SIG-M5 treated with dmso at 0.1 percent for 504 hours (cell line): Measurements from ENCODE around the gene NEIL1.
"Not testable (repeated sequence)": the region's sequence is repeated elsewhere in the genome, so short reads cannot be mapped to it uniquely, and the experiment has no call there.

Experiments used
- DNase-seq: peaks from one replicate; lab custom pipeline; 2025; ENCODE audit not compliant: unreplicated experiment; lab: John Stamatoyannopoulos, UW

The NEIL1 gene

GRCh38 chr15:75346796-75347221 is at the start of gene NEIL1:
Gene NEIL1 (plus strand): TSS chr15:75347039. CDS start chr15:75348906, 1,867 bp downstream.
- DNase-seq: no peak

GRCh38 chr15:75298541-75299310 is 48.1 kb upstream of the NEIL1 start:
- not testable (repeated sequence) for DNase-seq

GRCh38 chr15:75299311-75299688 is 47.5 kb upstream of the NEIL1 start:
- not testable (repeated sequence) for DNase-seq

GRCh38 chr15:75300026-75300425 is 46.8 kb upstream of the NEIL1 start:
- DNase-seq: not testable (repeated sequence)

- DNase-seq: no peak
Observed at GRCh38 chr15:75302318-75302717, 44.5 kb upstream of the NEIL1 start.

- DNase-seq: not testable (repeated sequence)
Observed at GRCh38 chr15:75302753-75303152, 44.1 kb upstream of the NEIL1 start.

GRCh38 chr15:75306188-75306587 is 40.7 kb upstream of the NEIL1 start:
- no peak for DNase-seq

- DNase-seq: peak; percentile 44
Observed at GRCh38 chr15:75307778-75308390, 39.0 kb upstream of the NEIL1 start.

- no peak for DNase-seq
Observed at GRCh38 chr15:75309711-75310110, 37.1 kb upstream of the NEIL1 start.

- DNase-seq: not testable (repeated sequence)
Observed at GRCh38 chr15:75312548-75312947, 34.3 kb upstream of the NEIL1 start.

- no peak for DNase-seq
Observed at GRCh38 chr15:75313116-75313845, 33.6 kb upstream of the NEIL1 start.

- DNase-seq: no peak
Observed at GRCh38 chr15:75314552-75315290, 32.1 kb upstream of the NEIL1 start.

GRCh38 chr15:75319231-75319897 is 27.5 kb upstream of the NEIL1 start:
- not testable (repeated sequence) for DNase-seq

GRCh38 chr15:75321711-75322110 is 25.1 kb upstream of the NEIL1 start:
- DNase-seq: no peak

GRCh38 chr15:75325922-75326321 is 20.9 kb upstream of the NEIL1 start:
- no peak for DNase-seq

- no peak for DNase-seq
Observed at GRCh38 chr15:75327005-75327404, 19.8 kb upstream of the NEIL1 start.

GRCh38 chr15:75327491-75327890 is 19.3 kb upstream of the NEIL1 start:
- DNase-seq: no peak

- DNase-seq: no peak
Observed at GRCh38 chr15:75328493-75329314, 18.1 kb upstream of the NEIL1 start.

GRCh38 chr15:75329571-75329970 is 17.3 kb upstream of the NEIL1 start:
- no peak for DNase-seq

- DNase-seq: not testable (repeated sequence)
Observed at GRCh38 chr15:75332093-75332492, 14.7 kb upstream of the NEIL1 start.
